ENCODE results near the gene REPS2.

REPS2 gene

GRCh38 chrX:17082831-17083230, 136.4 kb downstream of the REPS2 start:
- DNase-seq (ENCODE audit: low read depth) = no peak

GRCh38 chrX:17086317-17086716, 139.9 kb downstream of the REPS2 start:
- no peak for DNase-seq (ENCODE audit: low read depth)

- no peak for DNase-seq (ENCODE audit: low read depth)
These were observed 148.7 kb downstream of the REPS2 start for GRCh38 chrX:17095161-17095560.

DNA sequence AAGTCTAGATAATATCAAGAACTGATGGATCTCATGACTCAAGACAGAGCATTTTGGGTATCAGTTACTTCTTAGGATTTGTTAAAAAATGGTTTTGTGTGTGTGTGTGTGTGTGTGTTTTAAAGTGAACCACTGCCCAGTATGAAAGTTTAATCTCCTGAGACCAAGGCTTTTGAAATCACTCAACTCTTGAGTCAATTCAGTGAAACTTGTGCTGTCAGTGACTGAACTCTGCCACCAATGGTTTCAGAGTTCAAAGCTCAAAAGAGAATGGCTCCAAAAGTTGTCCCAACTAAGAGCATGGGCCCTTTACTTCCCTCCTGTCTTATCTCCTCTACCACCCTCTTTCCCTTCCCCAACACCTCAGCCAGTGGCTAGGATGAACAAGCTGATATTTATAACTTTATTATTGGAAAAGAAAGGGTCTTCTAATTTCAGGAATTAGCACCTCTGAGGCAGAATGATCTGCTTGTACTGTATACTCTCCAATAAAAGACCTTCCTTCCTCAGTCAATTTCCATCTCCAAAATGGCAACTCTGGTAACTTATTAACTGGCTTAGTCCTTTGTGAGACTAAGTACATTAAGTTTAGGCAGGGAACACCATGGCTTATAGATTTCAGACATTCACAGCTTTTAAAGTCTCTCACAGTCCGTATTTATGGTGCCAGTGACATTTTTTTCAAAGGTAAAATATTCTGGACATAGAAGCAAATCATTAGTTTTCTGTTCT, 152.2 kb downstream of the REPS2 start:
- no peak for DNase-seq (ENCODE audit: low read depth)

GRCh38 chrX:17104433-17104832, 158.0 kb downstream of the REPS2 start:
- DNase-seq (ENCODE audit: low read depth) = no peak

- DNase-seq (ENCODE audit: low read depth) = no peak
These were observed 174.4 kb downstream of the REPS2 start for GRCh38 chrX:17120816-17121215.

DNA sequence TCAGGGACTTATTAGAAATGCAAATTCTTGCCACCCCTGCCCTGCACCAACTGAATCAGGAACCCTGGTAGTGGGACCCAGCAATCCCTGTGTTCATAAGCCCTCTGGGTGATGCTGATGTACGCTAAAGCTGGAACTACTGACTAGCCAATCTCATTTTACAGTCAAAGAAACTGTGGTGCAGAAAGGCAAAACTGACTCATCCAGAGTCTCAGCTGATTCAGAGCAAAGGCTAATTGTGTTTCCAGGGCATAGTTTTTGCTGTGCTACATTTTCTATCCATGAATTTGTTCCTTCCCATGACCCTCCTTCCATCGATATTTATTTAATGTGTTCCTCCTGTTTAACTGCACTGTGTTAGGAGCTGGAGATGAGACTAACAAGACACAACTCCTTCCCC, 207.5 kb downstream of the REPS2 start:
- DNase-seq (ENCODE audit: low read depth) = no peak

DNA sequence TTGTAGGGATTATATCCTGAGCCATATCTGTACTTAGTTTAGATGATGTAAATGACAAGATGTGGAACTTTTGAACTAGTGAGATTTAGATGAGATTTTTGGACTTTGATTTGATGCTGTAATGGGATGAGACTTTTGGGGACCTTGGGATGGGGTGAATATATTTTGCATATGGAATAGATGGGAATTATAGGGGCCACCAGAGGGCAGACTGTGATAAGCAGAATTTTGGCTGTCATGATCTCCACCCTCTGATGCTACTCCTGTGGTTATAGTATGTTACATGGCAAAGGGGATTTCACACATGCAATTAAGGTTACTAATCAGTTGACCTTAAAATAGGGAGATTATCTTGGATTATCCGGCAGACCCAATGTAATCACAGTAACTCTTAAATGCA, 214.5 kb downstream of the REPS2 start:
- no peak for DNase-seq (ENCODE audit: low read depth)

DNA sequence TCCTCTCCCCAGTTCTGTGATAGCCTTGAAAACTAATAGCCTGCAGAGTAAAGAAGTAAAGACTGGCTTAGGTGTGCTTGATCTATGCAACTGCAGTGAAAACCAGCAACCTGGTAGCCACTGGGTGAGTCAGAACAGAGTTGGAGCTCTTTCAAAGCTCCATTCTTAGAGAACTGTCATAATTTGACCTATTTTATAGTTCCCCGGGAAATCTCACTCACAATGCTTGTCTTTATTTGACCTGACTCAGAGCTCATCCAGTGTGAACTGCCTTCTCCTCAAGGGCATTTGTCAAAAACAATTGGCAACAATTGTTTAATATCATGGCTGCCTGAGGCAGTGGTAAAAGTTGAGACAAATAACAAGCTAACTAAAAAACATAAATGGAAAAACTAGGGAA, 215.5 kb downstream of the REPS2 start:
- DNase-seq (ENCODE audit: low read depth) = no peak

DNA sequence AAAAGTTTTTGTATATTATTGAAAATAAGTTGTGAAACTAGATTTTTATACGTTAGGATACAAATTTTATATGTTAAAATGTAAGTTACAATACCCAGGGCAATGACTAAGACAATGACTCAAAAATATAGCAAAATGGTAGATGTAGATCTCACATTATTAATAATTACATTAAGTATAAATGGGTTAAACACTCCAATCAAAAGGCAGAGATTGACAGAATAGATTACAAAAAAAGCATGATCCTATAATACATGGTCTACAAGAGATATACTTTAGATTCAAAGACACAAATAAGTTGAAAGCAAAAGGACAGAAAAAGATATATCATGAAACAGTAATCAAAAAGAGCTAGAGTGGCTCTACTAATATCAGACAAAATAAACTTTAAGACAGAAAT, 217.6 kb downstream of the REPS2 start:
- DNase-seq (ENCODE audit: low read depth) = no peak

DNA sequence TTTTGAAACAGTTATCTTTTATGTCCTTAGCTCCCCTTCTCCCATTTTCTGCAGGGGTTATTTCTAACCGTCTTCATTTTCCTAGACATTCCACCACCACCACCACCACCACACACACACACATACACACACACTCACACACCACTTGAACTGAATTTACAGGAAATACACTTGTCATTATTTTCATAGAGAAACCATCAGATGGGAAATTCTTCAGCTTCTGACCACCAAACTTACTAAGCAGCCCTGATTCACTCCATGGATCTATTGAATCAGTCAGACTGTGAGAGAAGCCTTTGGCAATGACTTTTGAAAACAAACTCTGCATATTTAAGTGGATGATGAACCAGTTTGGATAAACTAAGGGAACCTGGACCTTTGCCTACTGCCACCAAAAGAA, 218.5 kb downstream of the REPS2 start:
- no peak for DNase-seq (ENCODE audit: low read depth)

DNA sequence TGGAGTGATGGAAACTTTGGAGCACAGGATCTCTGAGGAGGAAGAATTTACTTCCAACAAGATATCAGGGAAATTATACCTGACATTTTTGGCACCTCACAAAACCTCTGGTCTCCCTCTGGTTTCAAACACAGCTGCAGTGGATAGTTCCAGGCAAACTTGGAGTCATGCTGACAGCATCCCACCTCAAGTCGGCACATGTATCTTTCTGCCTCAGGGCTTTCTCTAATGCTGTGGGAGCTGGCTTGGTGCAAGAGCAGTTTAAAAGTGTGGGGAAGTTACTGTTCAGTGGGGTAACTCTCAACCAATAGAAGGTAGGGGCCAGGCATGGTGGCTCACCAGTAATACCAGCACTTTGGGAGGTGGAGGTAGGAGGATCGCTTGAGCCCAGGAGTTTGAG, 221.5 kb downstream of the REPS2 start:
- no peak for DNase-seq (ENCODE audit: low read depth)

DNA sequence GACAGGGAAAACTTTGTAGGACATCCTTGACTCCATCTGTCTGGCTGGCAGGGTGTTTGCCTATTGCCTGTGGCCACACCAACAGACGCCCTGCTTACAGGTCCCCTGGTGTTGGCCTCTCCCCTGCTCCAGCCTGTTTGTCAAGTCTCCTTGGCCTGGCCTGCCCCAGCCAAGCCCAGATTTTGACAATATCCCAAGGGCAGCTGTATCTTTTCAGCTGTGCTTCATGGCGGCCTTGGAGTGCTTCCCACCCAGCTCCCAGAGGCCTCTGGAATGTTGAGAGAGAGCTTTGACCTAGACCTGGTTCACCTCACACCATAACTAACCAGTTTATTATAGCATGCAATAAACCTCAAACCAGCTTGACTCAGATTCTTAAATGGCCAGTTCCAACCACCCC, 224.5 kb downstream of the REPS2 start:
- DNase-seq (ENCODE audit: low read depth) = no peak

GRCh38 chrX:17174671-17175070, 228.2 kb downstream of the REPS2 start:
- no peak for DNase-seq (ENCODE audit: low read depth)

GRCh38 chrX:17182317-17182716, 235.9 kb downstream of the REPS2 start:
- no peak for DNase-seq (ENCODE audit: low read depth)

GRCh38 chrX:17183566-17183965, 237.1 kb downstream of the REPS2 start:
- DNase-seq (ENCODE audit: low read depth) = no peak

DNA sequence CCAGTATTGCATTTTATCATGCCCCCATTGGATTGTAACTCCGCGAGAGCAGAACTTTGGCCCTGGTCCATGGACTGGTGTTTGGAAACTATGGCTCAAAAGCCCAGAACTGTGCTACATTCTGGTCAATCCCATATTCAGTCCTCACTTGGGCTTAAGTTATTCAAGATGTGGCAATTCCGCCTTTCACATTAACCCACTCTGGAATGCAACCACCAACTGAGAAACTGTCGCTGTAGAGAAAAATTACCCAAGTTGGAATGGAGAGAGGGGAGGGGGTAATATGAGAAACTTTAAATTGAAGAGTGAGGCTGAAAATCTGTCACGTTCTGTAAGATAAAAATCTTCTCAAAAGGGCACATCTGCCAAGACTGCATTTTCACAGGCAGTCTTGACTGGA, 239.0 kb downstream of the REPS2 start:
- DNase-seq (ENCODE audit: low read depth) = no peak

GRCh38 chrX:17187136-17187756, 240.8 kb downstream of the REPS2 start:
- no peak for DNase-seq (ENCODE audit: low read depth)

GRCh38 chrX:17192106-17192505, 245.6 kb downstream of the REPS2 start:
- no peak for DNase-seq (ENCODE audit: low read depth)

Measured in HS-5 (cell line).